ENCODE data around the gene ADPRS. TPM values are rescaled to one million over a fixed set of nuclear protein-coding genes. Genes with fewer than 3 reads are reported as not detected.

The ADPRS gene
- total RNA-seq, 2 donors from 2014 or later: 16.4 to 18.6 TPM

DNA sequence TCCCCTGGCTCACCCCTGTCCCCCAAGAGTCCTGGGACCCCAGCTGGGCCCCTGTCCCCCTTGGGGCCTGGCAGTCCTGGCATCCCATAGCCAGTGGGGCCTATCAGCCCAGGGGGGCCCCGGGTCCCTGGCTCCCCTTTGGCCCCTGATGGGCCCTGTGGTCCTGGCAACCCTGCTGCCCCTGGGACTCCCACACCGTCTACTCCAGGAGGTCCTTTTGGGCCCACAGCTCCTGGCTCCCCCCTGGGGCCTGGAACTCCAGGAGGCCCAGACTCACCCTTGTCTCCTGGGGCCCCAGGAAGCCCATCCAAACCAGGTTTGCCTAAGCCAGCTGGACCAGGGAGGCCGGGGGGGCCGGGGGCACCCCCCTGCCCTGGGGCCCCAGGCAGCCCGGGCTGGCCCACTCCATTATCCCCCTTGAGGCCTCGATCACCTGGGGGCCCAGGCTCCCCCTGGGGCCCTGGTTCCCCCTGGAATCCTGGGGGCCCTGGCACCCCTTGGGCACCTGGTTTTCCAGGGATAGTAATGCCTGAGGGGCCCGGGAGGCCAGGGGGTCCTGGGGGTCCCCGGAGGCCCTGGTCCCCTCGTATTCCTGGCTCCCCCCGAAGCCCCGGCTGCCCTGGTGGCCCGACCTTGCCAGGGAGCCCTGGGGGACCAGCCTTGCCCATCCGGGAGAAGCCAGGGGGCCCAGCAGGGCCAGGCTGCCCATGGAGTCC, 10.1 kb downstream of the ADPRS start:
- DNase-seq (ENCODE audit: low spot score): no peak
- intact Hi-C loops (cut with DNase I): loop anchor here (5.0 to 10.0 kb wide), 6 partner anchors 46 to 1974 kb away; partner anchors contain the start of gene TRAPPC3 (in 1 of the 2)

DNA sequence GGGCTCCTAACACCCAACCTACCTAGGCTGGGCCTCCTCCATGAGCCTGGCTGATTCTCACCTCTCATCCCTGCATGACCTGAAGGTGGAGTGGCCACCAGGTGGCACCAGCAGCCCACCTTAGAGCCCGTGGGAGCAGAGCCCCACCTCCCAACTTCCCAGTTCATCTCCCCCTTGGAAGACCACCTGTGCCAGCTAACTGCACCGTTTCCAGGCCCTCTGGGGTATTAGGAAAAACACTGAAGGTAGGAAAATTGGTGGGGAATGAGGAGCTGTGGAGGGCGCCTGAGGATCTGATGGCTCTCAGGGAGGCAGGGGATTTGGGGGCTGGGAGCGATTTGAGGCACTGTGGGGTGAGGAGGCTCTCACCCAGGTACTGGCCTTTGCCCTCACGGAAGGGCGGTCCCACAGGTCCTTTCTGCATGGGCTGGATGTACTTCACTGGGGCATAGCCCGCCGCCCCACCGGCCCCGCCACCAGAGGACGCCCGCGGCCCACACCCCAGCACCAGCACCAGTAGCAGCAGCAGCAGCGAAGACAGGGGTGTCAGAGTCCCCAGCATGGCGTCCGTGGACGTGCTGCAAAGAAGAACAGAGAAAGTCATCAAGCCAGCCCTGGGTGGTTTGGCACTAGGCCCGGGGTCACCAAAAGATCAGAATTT, 11.1 kb downstream of the ADPRS start:
- DNase-seq (ENCODE audit: low spot score): peak; percentile 92
- intact Hi-C loops (cut with DNase I): loop anchor here (2.0 to 10.0 kb wide), 9 partner anchors 35 to 1975 kb away; partner anchors contain the start of gene TRAPPC3 (in 1 of the 2)

DNA sequence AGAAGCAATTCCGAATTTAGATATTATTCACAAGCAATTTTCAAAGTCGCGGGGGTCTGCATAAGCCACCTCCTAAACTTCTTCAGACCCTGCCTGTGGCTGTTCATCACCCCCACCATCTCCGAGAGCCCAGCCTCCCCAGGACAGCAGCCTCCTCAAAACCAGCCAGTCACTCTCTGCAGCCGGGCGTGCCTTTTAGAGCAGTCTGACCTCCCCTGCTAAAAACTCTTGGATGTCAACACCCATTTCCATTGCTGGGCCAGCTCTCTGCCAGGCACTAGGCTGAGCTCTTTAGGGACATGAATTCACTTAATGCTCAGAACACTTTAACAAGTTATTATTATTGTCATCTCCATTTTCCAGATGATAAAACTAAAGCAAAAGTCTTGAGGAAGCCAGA, 11.7 kb downstream of the ADPRS start:
- intact Hi-C loops (cut with DNase I): loop anchor here (2.0 kb wide), 3 partner anchors 34 to 186 kb away; no protein-coding TSS in a partner anchor
- no peak for DNase-seq (ENCODE audit: low spot score)

DNA sequence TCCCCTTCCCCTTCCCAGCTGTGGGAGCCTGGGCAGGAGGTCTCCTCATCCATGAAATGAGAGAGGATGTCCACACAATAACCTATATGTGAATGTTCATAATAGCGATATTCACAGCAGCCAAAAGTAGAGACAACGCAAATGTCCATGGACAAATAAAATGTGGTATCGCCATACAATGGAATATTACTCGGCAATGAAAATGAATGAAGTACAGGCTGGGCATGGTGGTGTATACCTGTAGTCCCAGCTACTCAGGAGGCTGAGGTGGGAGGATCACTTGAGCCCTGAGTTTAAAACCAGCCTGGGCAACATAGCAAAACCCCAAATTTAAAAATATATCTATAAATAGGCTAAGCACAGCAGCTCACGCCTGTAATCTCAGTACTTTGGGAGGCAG, 12.9 kb downstream of the ADPRS start:
- intact Hi-C loops (cut with DNase I): loop anchor here (2.0 kb wide), 3 partner anchors 33 to 185 kb away; no protein-coding TSS in a partner anchor

GRCh38 chr1:36106269-36106668, 17.6 kb downstream of the ADPRS start:
- intact Hi-C loops (cut with DNase I): no loop called here
- no peak for DNase-seq (ENCODE audit: low spot score)

More for the DNA sequence above, 12.9 kb downstream of the ADPRS start:
- no peak for DNase-seq (ENCODE audit: low spot score)

- intact Hi-C loops (cut with DNase I): no loop called here
- no peak for DNase-seq (ENCODE audit: low spot score)
These were observed 18.7 kb downstream of the ADPRS start for GRCh38 chr1:36107394-36107793.

DNA sequence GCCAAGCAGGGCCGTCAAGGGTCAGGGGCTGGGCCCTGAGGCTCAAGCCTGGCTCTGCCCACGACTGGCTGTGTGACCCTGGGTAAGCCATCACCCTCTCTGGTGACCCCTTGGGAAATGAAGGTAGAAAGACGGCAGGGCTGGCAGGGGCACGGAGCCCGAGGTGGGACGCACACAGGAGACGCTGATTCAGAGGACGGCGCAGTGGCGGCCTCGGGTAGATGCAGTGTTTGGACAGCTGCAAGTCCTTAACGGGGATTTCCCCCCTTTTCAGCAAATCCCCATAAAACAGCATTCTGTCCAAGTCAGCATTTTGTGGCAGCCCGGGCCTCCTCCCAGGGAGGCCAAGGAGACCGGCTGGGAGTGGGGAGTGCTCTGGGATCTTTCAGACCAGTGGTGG, 19.6 kb downstream of the ADPRS start:
- intact Hi-C loops (cut with DNase I): no loop called here
- DNase-seq (ENCODE audit: low spot score): no peak

- intact Hi-C loops (cut with DNase I): no loop called here
These were observed 20.5 kb downstream of the ADPRS start for GRCh38 chr1:36109041-36109679.

DNA sequence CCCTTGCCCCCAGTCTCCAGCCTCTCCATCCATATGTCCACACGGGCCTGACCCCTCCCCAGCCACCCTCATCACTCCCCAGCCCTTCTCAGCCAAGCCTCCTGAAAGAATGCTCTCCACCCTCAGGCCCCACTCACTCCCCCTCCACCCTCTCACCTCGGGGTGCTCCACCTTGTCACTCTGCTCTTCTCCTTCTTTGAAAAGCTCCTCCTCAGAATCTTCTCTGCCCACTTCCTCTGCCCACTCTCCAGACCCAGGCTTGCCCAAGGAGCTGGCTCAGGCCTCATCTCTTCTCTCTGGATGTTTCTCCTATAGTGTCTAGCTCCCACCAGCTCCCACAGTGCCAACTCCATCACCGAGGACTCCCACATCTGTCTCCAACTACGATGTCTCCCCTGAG, 22.5 kb downstream of the ADPRS start:
- intact Hi-C loops (cut with DNase I): no loop called here
- no peak for DNase-seq (ENCODE audit: low spot score)

More at GRCh38 chr1:36109041-36109679, 20.5 kb downstream of the ADPRS start:
- DNase-seq (ENCODE audit: low spot score): no peak

DNA sequence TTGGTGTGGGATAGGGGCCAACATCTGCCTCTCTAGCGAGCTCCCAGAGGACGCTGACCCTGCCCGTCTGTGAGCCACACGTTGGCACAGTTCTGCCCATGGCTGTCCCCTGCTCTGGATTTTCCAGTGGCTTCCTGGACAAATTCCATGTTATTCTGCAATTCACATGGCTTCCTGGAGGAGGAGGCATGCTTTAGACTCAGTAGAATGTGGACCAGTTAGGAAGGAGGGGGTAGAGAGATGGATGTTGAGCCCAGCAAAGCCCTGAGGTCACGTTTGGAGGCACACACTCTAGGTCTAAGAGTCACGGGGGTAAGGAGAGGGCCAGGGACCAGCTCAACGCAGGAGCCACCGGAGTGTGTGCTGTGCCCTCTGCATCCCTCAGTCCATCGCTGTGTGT, 24.1 kb downstream of the ADPRS start:
- no peak for DNase-seq (ENCODE audit: low spot score)
- intact Hi-C loops (cut with DNase I): no loop called here

GRCh38 chr1:36114371-36114770, 25.7 kb downstream of the ADPRS start:
- intact Hi-C loops (cut with DNase I): no loop called here
- DNase-seq (ENCODE audit: low spot score): no peak

- DNase-seq (ENCODE audit: low spot score): no peak
- intact Hi-C loops (cut with DNase I): no loop called here
These were observed 26.5 kb downstream of the ADPRS start for GRCh38 chr1:36115200-36115669.

DNA sequence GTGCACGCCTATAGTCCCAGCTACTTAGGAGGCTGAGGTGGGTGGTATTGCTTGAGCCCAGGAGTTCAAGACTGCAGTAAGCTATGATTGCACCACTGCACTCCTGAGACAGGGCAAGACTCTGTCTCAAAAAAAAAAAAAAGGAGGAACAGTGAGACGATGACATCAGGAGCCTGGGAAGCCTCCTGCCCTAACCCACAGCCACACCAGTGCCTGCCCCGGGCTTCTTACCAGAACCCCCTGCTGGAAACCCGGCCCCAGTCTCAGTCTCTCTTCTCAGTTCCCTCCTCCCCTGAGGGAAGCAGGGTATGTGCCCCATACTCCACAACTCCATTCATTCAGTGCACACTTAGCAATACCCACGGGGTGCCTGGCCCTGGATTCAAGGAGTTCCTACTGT, 27.2 kb downstream of the ADPRS start:
- intact Hi-C loops (cut with DNase I): no loop called here
- DNase-seq (ENCODE audit: low spot score): no peak

- intact Hi-C loops (cut with DNase I): no loop called here
- DNase-seq (ENCODE audit: low spot score): no peak
These were observed 28.2 kb downstream of the ADPRS start for GRCh38 chr1:36116901-36117300.

DNA sequence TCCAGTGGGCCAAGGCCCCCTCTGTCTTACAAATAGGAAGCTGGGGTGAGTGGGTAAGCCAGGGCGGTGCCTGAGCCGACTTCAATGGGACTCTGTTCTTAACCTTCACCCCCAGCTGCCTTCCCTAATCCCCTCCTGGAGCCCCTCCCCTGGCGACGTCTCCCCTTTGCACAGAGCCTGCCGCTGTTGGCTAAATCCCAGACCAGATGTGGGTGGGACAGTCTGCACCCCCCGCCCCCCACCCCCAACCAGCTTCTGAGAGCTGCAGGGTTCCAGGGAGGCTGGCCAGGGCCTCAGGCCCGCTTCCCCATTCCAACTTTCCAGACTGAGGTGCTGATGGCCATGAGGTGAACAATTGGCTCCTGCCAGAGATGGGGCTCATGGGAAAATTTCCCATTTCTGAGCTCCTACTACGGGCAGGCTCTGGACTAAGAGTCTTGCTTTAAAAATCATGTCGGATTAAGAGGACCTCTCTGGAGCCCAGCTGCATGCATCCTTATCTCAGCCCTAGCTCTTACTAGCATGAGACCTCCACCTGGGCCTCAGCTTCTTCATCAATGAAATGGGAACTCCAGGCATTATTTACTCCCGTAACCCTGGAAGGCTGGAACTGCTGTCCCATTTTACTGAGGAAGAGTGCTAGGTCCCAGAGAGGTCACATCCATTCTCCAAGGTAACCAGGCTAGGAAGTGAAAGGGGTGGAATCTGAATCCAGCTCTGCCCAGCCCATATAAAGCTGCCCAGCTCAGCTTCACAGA, 29.9 kb downstream of the ADPRS start:
- no peak for DNase-seq (ENCODE audit: low spot score)
- intact Hi-C loops (cut with DNase I): no loop called here

GRCh38 chr1:36119456-36119855, 30.8 kb downstream of the ADPRS start:
- intact Hi-C loops (cut with DNase I): no loop called here
- DNase-seq (ENCODE audit: low spot score): no peak

DNA sequence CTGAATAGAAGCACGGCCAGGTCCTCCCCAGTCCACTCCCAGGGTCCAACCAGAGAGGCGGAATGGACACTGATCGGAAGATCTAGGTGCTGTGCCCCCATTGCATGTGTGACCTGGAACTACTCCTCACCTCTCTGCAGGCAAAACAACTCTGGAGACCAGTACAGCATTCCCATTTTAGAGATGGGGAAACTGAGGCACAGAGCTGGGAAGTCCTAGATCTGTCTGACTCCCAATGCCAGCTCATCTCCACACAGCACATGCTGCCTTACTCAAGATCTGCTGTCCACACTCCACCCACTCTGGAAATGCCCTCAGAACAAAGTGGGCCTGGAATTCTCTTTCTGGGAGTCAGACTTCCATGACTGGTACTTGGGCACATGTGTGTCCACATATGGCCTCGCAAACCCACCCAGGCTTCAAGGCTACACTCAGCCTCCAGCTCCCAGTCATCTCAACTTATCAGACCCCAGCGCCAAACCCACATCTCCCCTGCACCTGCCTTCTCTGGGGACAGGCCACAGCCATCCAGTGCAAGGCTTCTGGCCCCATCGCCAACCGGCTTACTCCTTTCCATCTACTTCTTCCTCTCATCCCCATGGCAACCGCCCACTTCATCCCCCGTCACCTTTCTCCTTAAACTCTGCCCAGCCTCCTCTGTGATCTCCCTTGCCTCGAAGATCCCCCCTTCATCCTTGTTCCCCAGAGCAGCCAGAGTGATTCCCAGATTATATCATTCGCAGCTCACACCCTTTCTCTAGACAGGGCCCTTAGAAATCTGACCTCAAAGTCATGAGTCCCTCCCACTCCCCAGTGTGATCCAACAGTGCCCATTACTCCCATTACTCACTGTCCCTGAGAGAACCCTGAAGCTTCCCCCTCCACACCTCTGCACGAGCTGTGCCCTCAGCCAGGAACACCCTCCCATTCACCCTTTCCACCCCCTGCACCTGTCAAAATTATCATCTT, 33.7 kb downstream of the ADPRS start:
- intact Hi-C loops (cut with DNase I): no loop called here
- no peak for DNase-seq (ENCODE audit: low spot score)

GRCh38 chr1:36123356-36123755, 34.7 kb downstream of the ADPRS start:
- intact Hi-C loops (cut with DNase I): no loop called here
- no peak for DNase-seq (ENCODE audit: low spot score)

Measured in posterior vena cava (tissue), 2 donors.